Fibroblast of mammary gland (primary cell): Measurements from ENCODE around the gene SPINK5.
"Not testable (repeated sequence)": the region's sequence is repeated elsewhere in the genome, so short reads cannot be mapped to it uniquely, and the experiment has no call there.

Experiments used
- DNase-seq: peaks from one replicate; pipeline ENCODE4 v3.0.0-alpha.2; 2010; ENCODE audit warnings: low read depth
- H3K4me3 ChIP-seq: 2 replicates; pipeline ENCODE4 v1.5.1; 2011; ENCODE audit warnings: low read depth, mild to moderate bottlenecking, low read length, moderate library complexity; ENCODE audit not compliant: control insufficient read depth
- TF ChIP-seq, protein P1 (sequence below): conservative IDR thresholded peaks from 2 replicates; pipeline ENCODE4 v1.5.1; 2011; ENCODE audit warnings: low read depth, low read length, inconsistent platforms; ENCODE audit not compliant: control insufficient read depth, insufficient read depth

Gene SPINK5

DNA sequence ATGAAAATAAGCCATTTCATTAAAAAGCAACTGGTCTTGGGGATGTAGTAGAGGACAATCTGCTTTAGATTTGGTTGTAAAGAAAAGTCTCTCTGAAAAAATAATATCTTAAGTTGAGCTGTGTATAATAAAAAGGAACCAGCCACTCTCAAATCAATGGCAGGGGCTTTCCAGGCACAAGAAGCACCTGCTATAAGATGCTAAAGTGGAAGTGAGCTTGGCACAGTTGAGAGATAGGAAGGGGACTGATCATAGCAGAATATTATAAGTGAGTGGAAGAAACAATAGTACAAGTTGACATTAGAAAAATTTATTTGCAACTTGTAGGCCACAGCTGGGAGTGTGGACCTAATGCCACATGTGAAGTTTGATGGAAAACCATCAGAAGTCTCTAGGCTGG is 28.1 kb upstream of the SPINK5 start:
- TF ChIP-seq, protein P1, sequence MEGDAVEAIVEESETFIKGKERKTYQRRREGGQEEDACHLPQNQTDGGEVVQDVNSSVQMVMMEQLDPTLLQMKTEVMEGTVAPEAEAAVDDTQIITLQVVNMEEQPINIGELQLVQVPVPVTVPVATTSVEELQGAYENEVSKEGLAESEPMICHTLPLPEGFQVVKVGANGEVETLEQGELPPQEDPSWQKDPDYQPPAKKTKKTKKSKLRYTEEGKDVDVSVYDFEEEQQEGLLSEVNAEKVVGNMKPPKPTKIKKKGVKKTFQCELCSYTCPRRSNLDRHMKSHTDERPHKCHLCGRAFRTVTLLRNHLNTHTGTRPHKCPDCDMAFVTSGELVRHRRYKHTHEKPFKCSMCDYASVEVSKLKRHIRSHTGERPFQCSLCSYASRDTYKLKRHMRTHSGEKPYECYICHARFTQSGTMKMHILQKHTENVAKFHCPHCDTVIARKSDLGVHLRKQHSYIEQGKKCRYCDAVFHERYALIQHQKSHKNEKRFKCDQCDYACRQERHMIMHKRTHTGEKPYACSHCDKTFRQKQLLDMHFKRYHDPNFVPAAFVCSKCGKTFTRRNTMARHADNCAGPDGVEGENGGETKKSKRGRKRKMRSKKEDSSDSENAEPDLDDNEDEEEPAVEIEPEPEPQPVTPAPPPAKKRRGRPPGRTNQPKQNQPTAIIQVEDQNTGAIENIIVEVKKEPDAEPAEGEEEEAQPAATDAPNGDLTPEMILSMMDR = no peak
- no peak for DNase-seq
- no peak overlapping the region for H3K4me3 ChIP-seq

DNA sequence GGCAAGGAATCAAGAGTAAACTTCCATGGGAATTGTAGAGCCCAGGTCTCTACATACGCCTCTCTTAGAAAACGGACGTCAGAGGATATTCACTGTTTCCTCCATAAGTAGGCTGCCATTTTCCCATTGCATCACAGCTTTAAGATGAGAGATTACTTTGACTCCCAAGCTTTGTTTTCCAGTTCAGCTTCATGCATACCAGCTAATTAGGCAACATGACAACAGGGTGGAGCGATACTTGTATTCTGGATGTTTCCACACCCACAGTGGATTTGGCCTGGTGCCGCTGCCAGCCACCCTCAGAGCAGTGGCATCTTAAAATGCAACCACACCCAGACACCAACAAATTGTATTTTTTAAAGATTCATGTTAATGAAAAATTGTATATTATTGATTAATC is 20.9 kb upstream of the SPINK5 start:
- TF ChIP-seq, protein P1 = no peak
- no peak overlapping the region for H3K4me3 ChIP-seq
- DNase-seq = no peak

DNA sequence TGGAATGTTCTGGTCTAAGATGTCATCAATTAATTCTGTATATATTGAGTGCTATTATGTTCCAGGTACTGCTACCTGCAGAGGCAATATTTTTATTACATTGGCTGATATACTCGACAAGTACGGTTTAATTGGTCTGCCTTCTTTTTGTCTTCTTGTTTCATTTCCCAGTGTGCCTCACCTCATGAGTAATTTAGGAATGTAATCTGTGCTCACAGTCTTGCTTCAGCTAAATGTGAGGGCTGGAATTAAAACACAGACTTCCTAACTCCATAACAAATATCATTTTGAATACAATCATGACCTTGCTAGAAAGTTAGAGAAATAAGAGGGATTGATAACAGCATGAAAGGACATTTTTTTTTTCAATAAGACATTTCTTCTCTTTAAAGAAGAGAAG is 20.1 kb upstream of the SPINK5 start:
- DNase-seq = no peak
- TF ChIP-seq, protein P1 = no peak
- H3K4me3 ChIP-seq = no peak overlapping the region

DNA sequence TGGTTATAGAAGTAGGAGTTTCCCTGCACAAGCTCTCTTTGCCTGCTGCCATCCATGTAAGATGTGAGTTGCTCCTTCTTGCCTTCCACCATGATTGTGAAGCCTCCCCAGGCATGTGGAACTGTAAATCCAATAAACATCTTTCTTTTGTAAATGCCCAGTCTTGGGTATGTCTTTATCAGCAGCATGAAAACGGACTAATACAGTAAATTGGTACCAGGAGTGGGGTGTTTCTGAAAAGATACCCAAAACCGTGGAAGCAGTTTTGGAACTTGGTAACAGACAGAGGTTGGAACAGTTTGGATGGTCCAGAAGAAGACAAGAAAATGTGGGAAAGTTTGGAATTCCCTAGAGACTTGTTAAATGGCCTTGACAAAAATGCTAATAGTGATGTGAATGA is 8.6 kb upstream of the SPINK5 start:
- not testable (repeated sequence) for DNase-seq, H3K4me3 ChIP-seq

DNA sequence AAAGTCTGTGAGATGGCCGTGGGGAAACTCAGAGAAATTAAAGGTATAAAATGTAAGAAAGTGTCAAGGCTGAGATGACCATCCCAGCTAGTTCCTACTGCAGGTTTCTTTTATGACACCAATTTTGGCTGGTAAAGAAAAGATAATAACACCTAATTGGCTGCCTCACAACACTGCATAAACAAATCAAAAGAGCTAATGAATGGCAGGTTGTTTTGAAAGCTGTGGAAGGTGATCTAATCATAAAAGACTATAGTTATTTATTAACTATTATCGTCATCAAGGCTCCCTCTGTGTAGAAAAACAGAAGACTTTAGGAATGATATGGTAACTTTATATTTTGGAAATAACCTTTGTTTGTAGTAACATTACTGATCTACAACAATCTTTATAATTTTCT is 3.5 kb upstream of the SPINK5 start:
- TF ChIP-seq, protein P1 = no peak
- H3K4me3 ChIP-seq = no peak overlapping the region
- DNase-seq = no peak

DNA sequence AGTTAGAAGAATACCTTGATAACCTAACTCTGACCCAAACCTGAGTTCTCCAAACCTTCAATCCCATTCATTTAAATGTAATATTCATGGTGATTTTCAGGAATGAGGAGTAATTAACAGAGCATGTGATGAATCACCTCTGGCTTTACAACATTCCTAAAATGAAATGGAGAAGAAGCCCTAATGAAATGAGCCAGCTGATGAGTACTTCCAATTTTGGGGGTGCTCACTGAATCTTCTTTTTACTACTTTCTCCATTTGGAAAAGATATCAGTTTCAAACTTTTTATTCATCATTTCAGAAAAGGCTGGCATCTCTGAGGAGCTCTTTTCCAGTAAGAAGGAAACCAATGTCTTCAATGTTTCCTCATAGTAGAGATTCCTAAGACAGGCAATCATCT is 2.9 kb upstream of the SPINK5 start:
- no peak for DNase-seq
- no peak overlapping the region for H3K4me3 ChIP-seq
- TF ChIP-seq, protein P1 = no peak

DNA sequence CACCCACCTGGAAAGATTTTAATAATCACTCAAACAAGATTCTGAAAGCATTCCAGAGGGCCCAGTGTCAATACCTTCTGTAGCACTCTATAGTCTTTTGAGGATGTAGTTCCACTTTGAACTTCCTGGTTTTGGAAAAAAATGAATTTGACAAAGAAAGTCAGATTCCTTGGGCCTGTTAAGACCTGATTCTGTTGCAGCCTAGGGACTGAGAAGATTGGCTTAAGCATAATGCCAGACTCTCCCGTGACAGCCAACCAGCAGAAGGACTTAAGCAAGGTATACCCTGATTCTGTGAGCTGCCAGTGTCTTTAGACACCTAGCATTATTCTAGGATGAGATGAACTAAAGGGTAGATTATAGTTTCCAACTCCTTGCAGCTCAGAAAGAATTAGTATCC is 6.8 kb downstream of the SPINK5 start:
- no peak overlapping the region for H3K4me3 ChIP-seq
- TF ChIP-seq, protein P1 = no peak
- DNase-seq = no peak
